ENCODE data around the gene RTN4R.

DNA sequence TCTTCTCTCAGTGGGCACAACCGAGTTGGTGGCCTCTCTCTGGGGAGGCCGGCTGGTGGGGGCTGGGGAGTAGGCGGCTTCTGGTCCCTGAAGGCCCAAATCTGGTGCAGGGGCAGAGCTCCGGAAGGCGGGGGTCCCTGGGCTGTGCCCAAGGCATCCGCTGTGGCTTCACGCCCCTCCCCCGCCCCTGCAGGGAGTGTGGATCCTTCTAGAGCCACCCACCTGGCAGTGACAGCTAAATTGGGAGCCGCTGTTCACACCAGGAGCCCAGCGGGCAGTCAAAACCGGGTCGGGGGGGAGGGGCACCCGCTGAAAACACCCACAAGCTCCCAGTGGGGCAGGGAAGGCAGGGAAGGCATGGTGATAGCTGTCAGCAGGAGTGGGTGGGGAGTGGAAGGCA, 4.6 kb upstream of the RTN4R start:
- TF ChIP-seq EP300 (IDR thresholded peaks at IDR 0.05; ENCODE audit: borderline replicate concordance in 1 of 2, low read depth in 1 of 2, low read length in 1 of 2) (no peak), RAD21 (IDR thresholded peaks at IDR 0.05; ENCODE audit: low read length) (no peak), POLR2AphosphoS5 (IDR thresholded peaks at IDR 0.05; ENCODE audit: low read depth, low read length) (no peak), NRF1 (IDR thresholded peaks at IDR 0.05; ENCODE audit: low read depth, low read length) (no peak), FOSL2 (IDR thresholded peaks at IDR 0.05; ENCODE audit: borderline replicate concordance, low read depth) (no peak), EZH2phosphoT487 (IDR thresholded peaks at IDR 0.05; ENCODE audit: borderline replicate concordance, low read depth) (no peak)
- TF ChIP-seq, protein P1, sequence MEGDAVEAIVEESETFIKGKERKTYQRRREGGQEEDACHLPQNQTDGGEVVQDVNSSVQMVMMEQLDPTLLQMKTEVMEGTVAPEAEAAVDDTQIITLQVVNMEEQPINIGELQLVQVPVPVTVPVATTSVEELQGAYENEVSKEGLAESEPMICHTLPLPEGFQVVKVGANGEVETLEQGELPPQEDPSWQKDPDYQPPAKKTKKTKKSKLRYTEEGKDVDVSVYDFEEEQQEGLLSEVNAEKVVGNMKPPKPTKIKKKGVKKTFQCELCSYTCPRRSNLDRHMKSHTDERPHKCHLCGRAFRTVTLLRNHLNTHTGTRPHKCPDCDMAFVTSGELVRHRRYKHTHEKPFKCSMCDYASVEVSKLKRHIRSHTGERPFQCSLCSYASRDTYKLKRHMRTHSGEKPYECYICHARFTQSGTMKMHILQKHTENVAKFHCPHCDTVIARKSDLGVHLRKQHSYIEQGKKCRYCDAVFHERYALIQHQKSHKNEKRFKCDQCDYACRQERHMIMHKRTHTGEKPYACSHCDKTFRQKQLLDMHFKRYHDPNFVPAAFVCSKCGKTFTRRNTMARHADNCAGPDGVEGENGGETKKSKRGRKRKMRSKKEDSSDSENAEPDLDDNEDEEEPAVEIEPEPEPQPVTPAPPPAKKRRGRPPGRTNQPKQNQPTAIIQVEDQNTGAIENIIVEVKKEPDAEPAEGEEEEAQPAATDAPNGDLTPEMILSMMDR (IDR thresholded peaks at IDR 0.05), result no peak
